Caco-2 (cell line): ENCODE data around the gene PWP2. TPM values are rescaled to one million over a fixed set of nuclear protein-coding genes. Genes with fewer than 3 reads are reported as not detected.

ENCODE experiments used
- BruUV-seq: library from RNA; stranded (reverse); fragments of 400-500 nt; replicated peaks from 2 replicates; lab custom pipeline; 2021; lab: Mats Ljungman, UMichigan
- CTCF ChIA-PET: fragments of 300-600 bp; sonication (Branson Sonifier 250); formaldehyde crosslinking; loops from one replicate; lab custom pipeline; 2022; ENCODE audit warnings: antibody characterized with exemption; lab: Charles Lee
- POLR2A ChIA-PET: fragments of 300-600 bp; sonication (Branson Sonifier 250); formaldehyde crosslinking; loops from one replicate; lab custom pipeline; 2022; ENCODE audit warnings: antibody characterized with exemption; lab: Charles Lee
- DNase-seq, 2 experiments: peaks; one replicate each; pipeline versions ENCODE4 v3.0.0 to v3.0.0-alpha.2; 2020 to 2022
- H3K27me3 ChIP-seq: replicated peaks from 2 replicates; pipeline ENCODE4 v1.6.0; 2011; ENCODE audit warnings: low read length; ENCODE audit not compliant: control insufficient read depth, insufficient read depth
- H3K36me3 ChIP-seq: 2 replicates; pipeline ENCODE4 v1.5.1; 2011; ENCODE audit warnings: low read length; ENCODE audit not compliant: control insufficient read depth, insufficient read depth
- H3K4me1 ChIP-seq: fragments of 250-450 bp; sonication (Bioruptor Pico); 2 replicates; pipeline ENCODE4 v1.5.1; 2020; ENCODE audit warnings: mild to moderate bottlenecking
- H3K4me3 ChIP-seq: 2 replicates; pipeline ENCODE4 v1.5.1; 2011; ENCODE audit warnings: low read depth, mild to moderate bottlenecking, control low read depth, low read length
- H3K9me3 ChIP-seq: fragments of 250-450 bp; sonication (Bioruptor Pico); 2 replicates; pipeline ENCODE4 v1.5.1; 2020; ENCODE audit warnings: mild to moderate bottlenecking, moderate library complexity
- H3K27ac Mint-ChIP-seq: one replicate; pipeline ENCODE4 v1.8.0; 2022; ENCODE audit warnings: mixed read lengths; ENCODE audit not compliant: unreplicated experiment
- H3K27me3 Mint-ChIP-seq: one replicate; pipeline ENCODE4 v1.8.0; 2022; ENCODE audit warnings: mixed read lengths; ENCODE audit not compliant: insufficient read depth, unreplicated experiment
- H3K36me3 Mint-ChIP-seq: one replicate; pipeline ENCODE4 v1.8.0; 2022; ENCODE audit warnings: mild to moderate bottlenecking, mixed read lengths; ENCODE audit not compliant: insufficient read depth, unreplicated experiment
- H3K4me1 Mint-ChIP-seq: one replicate; pipeline ENCODE4 v1.8.0; 2022; ENCODE audit warnings: low read depth, mixed read lengths; ENCODE audit not compliant: unreplicated experiment
- H3K4me3 Mint-ChIP-seq: one replicate; pipeline ENCODE4 v1.8.0; 2022; ENCODE audit warnings: mild to moderate bottlenecking, moderate library complexity, mixed read lengths; ENCODE audit not compliant: unreplicated experiment
- H3K9me3 Mint-ChIP-seq: one replicate; pipeline ENCODE4 v1.8.0; 2022; ENCODE audit warnings: mixed read lengths; ENCODE audit not compliant: unreplicated experiment
- intact Hi-C: fragments of 100-400 bp; cut with micrococcal nuclease; formaldehyde crosslinking; loops from one replicate; pipeline ENCODE4 v1.10.0; 2022; ENCODE audit not compliant: unreplicated experiment
- total RNA-seq: library from RNA; stranded (reverse); gene quantifications from 2 replicates; pipeline ENCODE4 v1.2.3, GENCODE V29; 2022
- TF ChIP-seq, protein P1 (sequence below), 2 experiments: fragments of 200-600 bp in 1 of 2; IDR thresholded peaks; 1 replicate in 1 of 2; 2 replicates in 1 of 2; pipeline versions ENCODE4 v1.5.1 to v1.8.0; 2011 to 2022; ENCODE audit warnings: antibody characterized with exemption in 1 of 2, control low read depth in 1 of 2, inconsistent platforms in 1 of 2, low read depth in 1 of 2, low read length in 1 of 2, mild to moderate bottlenecking in 1 of 2, moderate library complexity in 1 of 2; ENCODE audit not compliant: insufficient read depth in 1 of 2, severe bottlenecking in 1 of 2, unreplicated experiment in 1 of 2

Gene PWP2
- total RNA-seq, 1 experiment from 2014 or later: 30.6 TPM

DNA sequence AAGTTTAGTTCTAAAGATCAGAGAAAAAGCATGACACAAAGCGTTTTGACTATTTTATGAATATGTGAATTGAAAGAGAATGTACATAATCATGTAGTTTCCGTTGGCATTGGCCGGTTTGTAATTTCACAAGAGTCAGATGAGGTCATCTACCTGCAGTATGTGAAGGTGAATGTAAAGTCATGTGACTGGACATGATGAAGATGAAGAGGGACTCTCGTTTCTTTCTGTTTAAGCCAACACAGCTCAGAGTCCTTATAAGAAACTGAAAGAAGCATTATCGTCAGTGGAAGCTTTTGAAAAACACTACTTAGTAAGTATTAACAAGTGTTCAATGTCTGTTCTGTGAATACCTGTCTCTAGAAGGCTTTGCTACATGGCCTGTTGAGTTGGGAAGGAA lies 30.9 kb upstream of the PWP2 start:
- BruUV-seq: no TSS peak
- Mint-ChIP-seq H3K27me3 (no peaks in the 10 kb centered on the region), H3K4me3 (no peak overlapping the region), H3K36me3 (peaks cover 75% of the 10 kb centered on the region), H3K4me1 (no peaks in the 10 kb centered on the region), H3K9me3 (no peaks in the 10 kb centered on the region), H3K27ac (no peak overlapping the region)
- Histone ChIP-seq H3K4me1 (no peaks in the 10 kb centered on the region), H3K9me3 (no peaks in the 10 kb centered on the region), H3K36me3 (no peaks in the 10 kb centered on the region; the same call in 1 of the 2 replicates), H3K4me3 (no peak overlapping the region), H3K27me3 (no peaks in the 10 kb centered on the region)
- ChIA-PET POLR2A (no interaction called here), CTCF (no interaction called here)
- TF ChIP-seq, protein P1, sequence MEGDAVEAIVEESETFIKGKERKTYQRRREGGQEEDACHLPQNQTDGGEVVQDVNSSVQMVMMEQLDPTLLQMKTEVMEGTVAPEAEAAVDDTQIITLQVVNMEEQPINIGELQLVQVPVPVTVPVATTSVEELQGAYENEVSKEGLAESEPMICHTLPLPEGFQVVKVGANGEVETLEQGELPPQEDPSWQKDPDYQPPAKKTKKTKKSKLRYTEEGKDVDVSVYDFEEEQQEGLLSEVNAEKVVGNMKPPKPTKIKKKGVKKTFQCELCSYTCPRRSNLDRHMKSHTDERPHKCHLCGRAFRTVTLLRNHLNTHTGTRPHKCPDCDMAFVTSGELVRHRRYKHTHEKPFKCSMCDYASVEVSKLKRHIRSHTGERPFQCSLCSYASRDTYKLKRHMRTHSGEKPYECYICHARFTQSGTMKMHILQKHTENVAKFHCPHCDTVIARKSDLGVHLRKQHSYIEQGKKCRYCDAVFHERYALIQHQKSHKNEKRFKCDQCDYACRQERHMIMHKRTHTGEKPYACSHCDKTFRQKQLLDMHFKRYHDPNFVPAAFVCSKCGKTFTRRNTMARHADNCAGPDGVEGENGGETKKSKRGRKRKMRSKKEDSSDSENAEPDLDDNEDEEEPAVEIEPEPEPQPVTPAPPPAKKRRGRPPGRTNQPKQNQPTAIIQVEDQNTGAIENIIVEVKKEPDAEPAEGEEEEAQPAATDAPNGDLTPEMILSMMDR (IDR thresholded peaks at IDR 0.05; ENCODE audit: insufficient read depth in 1 of 2, low read depth in 1 of 2, low read length in 1 of 2, severe bottlenecking in 1 of 2, unreplicated experiment in 1 of 2): no peak
- intact Hi-C loops: no loop called here
- DNase-seq: no peak

DNA sequence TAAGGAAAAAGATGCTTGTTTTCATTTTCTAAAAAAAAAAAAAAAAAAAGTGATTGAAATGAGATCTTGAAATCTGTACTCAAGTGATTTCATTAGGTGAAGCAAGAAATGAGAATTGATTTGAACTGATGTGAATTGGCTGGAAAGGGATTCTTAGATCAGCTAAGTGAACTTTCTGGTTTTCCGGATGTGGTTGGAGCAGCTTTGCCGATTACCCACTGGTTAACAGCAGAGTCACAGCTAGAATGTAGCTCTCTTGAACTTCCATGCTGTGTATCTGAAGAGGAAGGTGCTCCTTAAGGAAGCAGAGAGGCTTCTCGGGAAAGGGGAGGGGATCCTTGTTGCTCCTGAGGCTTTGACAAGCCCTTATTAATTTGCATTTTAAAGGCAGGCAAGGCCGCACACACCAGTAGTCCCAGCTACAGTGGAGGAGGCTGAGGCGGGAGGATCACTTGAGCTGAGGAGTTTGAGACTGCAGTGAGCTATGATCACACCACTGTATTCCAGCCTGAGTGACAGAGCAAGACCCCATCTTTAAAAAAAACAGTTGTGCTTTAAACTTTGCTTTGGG lies 28.7 kb upstream of the PWP2 start:
- no peaks in the 10 kb centered on the region for H3K27me3 Mint-ChIP-seq
- intact Hi-C loops: no loop called here
- no peak overlapping the region for H3K4me3 ChIP-seq
- no peak overlapping the region for H3K27ac Mint-ChIP-seq
- ChIA-PET POLR2A (no interaction called here), CTCF (no interaction called here)
- H3K4me1 ChIP-seq: peaks cover 14% of the 10 kb centered on the region; the same call in 1 of the 2 replicates
- BruUV-seq: no TSS peak
- H3K9me3 Mint-ChIP-seq: no peaks in the 10 kb centered on the region
- H3K4me1 Mint-ChIP-seq: peaks cover 6% of the 10 kb centered on the region
- TF ChIP-seq, protein P1 (IDR thresholded peaks at IDR 0.05; ENCODE audit: insufficient read depth in 1 of 2, low read depth in 1 of 2, low read length in 1 of 2, severe bottlenecking in 1 of 2, unreplicated experiment in 1 of 2): no peak
- H3K36me3 ChIP-seq: no peaks in the 10 kb centered on the region; the same call in 1 of the 2 replicates
- H3K4me3 Mint-ChIP-seq: no peak overlapping the region
- H3K36me3 Mint-ChIP-seq: peaks cover 90% of the 10 kb centered on the region
- DNase-seq: no peak
- H3K27me3 ChIP-seq: no peaks in the 10 kb centered on the region
- H3K9me3 ChIP-seq: no peaks in the 10 kb centered on the region

DNA sequence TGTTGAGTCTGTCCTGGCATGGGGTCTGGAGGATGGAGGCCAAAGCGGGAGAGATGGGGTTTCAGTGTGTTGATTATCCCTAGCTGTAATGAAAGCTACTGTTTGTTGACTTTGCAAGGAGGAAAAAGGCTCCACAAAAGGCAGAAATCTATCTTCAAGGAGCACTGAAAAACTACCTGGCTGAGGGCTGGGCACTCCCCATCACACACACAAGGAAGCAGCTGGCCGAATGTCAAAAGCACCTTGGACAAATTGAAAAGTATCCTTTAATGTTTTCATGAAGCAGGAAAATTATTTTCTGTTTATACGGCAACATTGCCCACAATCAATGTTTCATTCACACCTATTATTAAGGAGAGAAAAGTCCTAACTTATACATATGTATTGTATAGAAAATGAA lies 27.8 kb upstream of the PWP2 start:
- no peak for DNase-seq
- Mint-ChIP-seq H3K4me3 (no peak overlapping the region), H3K27ac (no peak overlapping the region), H3K27me3 (no peaks in the 10 kb centered on the region), H3K9me3 (no peaks in the 10 kb centered on the region), H3K4me1 (peaks cover 6% of the 10 kb centered on the region), H3K36me3 (peaks cover 87% of the 10 kb centered on the region)
- H3K27me3 ChIP-seq: no peaks in the 10 kb centered on the region
- H3K9me3 ChIP-seq: no peaks in the 10 kb centered on the region
- TF ChIP-seq, protein P1 (IDR thresholded peaks at IDR 0.05; ENCODE audit: insufficient read depth in 1 of 2, low read depth in 1 of 2, low read length in 1 of 2, severe bottlenecking in 1 of 2, unreplicated experiment in 1 of 2): no peak
- BruUV-seq: no TSS peak
- POLR2A ChIA-PET: no interaction called here
- peaks cover 19% of the 10 kb centered on the region; the same call in 1 of the 2 replicates for H3K4me1 ChIP-seq
- intact Hi-C loops: no loop called here
- H3K4me3 ChIP-seq: no peak overlapping the region
- CTCF ChIA-PET: no interaction called here
- H3K36me3 ChIP-seq: no peaks in the 10 kb centered on the region; the same call in 1 of the 2 replicates
